A549 (cell line): ENCODE results near the gene MYO15B.

Experiments used
- CTCF ChIP-seq: fragments of >200 bp; sonication (Bioruptor Twin); formaldehyde crosslinking; IDR thresholded peaks from 3 replicates; pipeline ENCODE4 v1.5.1; 2016
- POLR2A ChIP-seq: IDR thresholded peaks from 2 replicates; pipeline ENCODE4 v1.6.1; 2012; ENCODE audit warnings: mild to moderate bottlenecking, low read length
- REST ChIP-seq: fragments of 200-600 bp; sonication (generic); IDR thresholded peaks from 2 replicates; pipeline ENCODE4 v1.6.1; 2016; ENCODE audit warnings: antibody characterized with exemption, mild to moderate bottlenecking, moderate library complexity
- USF2 ChIP-seq: fragments of 450-650 bp; IDR thresholded peaks from 2 replicates; pipeline ENCODE4 v1.6.1; 2014; ENCODE audit warnings: antibody characterized with exemption

- TF ChIP-seq CTCF = no peak
- no peak for TF ChIP-seq POLR2A
- no peak for TF ChIP-seq USF2
- TF ChIP-seq REST = no peak
These were observed 57.9 kb downstream of the MYO15B start for GRCh38 chr17:75645501-75645888.
